ENCODE data around the gene BAZ2B.

DNA sequence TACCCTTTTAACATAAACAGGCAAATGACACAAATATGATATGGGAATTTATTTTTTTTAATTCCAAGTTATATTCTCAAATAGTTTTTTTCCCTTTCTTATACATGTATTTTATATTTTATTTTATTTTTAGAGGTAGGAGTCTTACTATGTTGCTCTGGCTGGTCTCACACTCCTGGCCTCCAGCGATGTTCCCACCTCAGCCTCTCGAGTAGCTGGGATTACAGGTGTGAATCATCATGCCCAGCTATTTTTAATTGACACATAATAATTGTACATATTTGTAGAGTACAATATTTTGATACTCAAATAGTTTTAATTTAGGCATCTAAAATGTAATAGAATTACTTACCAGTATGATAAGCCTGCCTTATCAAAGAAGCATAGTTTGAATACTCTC is 12.2 kb downstream of the BAZ2B start:
- TF ChIP-seq, protein P1, sequence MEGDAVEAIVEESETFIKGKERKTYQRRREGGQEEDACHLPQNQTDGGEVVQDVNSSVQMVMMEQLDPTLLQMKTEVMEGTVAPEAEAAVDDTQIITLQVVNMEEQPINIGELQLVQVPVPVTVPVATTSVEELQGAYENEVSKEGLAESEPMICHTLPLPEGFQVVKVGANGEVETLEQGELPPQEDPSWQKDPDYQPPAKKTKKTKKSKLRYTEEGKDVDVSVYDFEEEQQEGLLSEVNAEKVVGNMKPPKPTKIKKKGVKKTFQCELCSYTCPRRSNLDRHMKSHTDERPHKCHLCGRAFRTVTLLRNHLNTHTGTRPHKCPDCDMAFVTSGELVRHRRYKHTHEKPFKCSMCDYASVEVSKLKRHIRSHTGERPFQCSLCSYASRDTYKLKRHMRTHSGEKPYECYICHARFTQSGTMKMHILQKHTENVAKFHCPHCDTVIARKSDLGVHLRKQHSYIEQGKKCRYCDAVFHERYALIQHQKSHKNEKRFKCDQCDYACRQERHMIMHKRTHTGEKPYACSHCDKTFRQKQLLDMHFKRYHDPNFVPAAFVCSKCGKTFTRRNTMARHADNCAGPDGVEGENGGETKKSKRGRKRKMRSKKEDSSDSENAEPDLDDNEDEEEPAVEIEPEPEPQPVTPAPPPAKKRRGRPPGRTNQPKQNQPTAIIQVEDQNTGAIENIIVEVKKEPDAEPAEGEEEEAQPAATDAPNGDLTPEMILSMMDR (IDR thresholded peaks at IDR 0.05), result no peak
- TF ChIP-seq POLR2A (IDR thresholded peaks at IDR 0.05), result no peak

All from testis (tissue), 2 donors.